MM.1S (cell line): ENCODE measurements around the gene GPATCH8.

Experiments used
- DNase-seq: peaks from one replicate; pipeline ENCODE4 v3.0.0-alpha.2; 2015
- H2AFZ ChIP-seq: fragments of 300-600 bp; sonication (generic); 2 replicates; pipeline ENCODE4 v1.6.0; 2016; ENCODE audit warnings: antibody characterized with exemption, low read length
- H3F3A ChIP-seq: fragments of 300-600 bp; sonication (generic); 2 replicates; pipeline ENCODE4 v1.6.1; 2016; ENCODE audit warnings: mild to moderate bottlenecking, antibody characterized with exemption, low read length, moderate library complexity, mixed read lengths; ENCODE audit not compliant: insufficient read depth
- H3K27ac ChIP-seq: fragments of 300-600 bp; sonication (generic); 2 replicates; pipeline ENCODE4 v1.5.1; 2016; ENCODE audit warnings: mild to moderate bottlenecking, low read length
- H3K27me3 ChIP-seq: fragments of 300-600 bp; sonication (generic); replicated peaks from 2 replicates; pipeline ENCODE4 v1.6.0; 2016; ENCODE audit warnings: low read length; ENCODE audit not compliant: insufficient read depth
- H3K36me3 ChIP-seq: fragments of 300-600 bp; sonication (generic); replicated peaks from 2 replicates; pipeline ENCODE4 v1.6.1; 2016; ENCODE audit warnings: mild to moderate bottlenecking, low read length, mixed read lengths; ENCODE audit not compliant: insufficient read depth
- H3K4me1 ChIP-seq: fragments of 300-600 bp; sonication (generic); 2 replicates; pipeline ENCODE4 v1.6.1; 2016; ENCODE audit warnings: low read length, mixed read lengths
- H3K4me2 ChIP-seq: fragments of 300-600 bp; sonication (generic); 2 replicates; pipeline ENCODE4 v1.6.0; 2016; ENCODE audit warnings: low read depth, low read length
- H3K4me3 ChIP-seq: fragments of 300-600 bp; sonication (generic); 2 replicates; pipeline ENCODE4 v1.5.1; 2016; ENCODE audit warnings: low read length, mixed read lengths
- H3K79me2 ChIP-seq: fragments of 300-600 bp; sonication (generic); 2 replicates; pipeline ENCODE4 v1.6.1; 2016; ENCODE audit warnings: mixed run types, low read length, mixed read lengths
- H3K9ac ChIP-seq: fragments of 300-600 bp; sonication (generic); 2 replicates; pipeline ENCODE4 v1.6.1; 2016; ENCODE audit warnings: low read length, mixed read lengths
- H3K9me2 ChIP-seq: fragments of 300-600 bp; sonication (generic); replicated peaks from 2 replicates; pipeline ENCODE4 v1.6.1; 2016; ENCODE audit warnings: mild to moderate bottlenecking, low read length, mixed read lengths; ENCODE audit not compliant: insufficient read depth
- H3K9me3 ChIP-seq: fragments of 300-600 bp; sonication (generic); replicated peaks from 2 replicates; pipeline ENCODE4 v1.6.1; 2016; ENCODE audit warnings: mild to moderate bottlenecking, low read length, mixed read lengths; ENCODE audit not compliant: insufficient read depth
- H4K20me1 ChIP-seq: fragments of 300-600 bp; sonication (generic); 2 replicates; pipeline ENCODE4 v1.6.1; 2016; ENCODE audit warnings: mild to moderate bottlenecking, low read length, moderate library complexity, mixed read lengths; ENCODE audit not compliant: insufficient read depth
- CTCF ChIP-seq: fragments of 300-600 bp; sonication (generic); IDR thresholded peaks from 2 replicates; pipeline ENCODE4 v1.5.1; 2016; ENCODE audit warnings: antibody characterized with exemption, low read length, mixed read lengths
- EZH2 ChIP-seq: fragments of 300-600 bp; sonication (generic); optimal IDR thresholded peaks from 2 replicates; pipeline ENCODE3; 2017; ENCODE audit warnings: low read depth, mild to moderate bottlenecking, antibody characterized with exemption, low read length, mixed read lengths
- EZH2phosphoT487 ChIP-seq: fragments of 300-600 bp; sonication (generic); IDR thresholded peaks from 2 replicates; pipeline ENCODE4 v1.6.1; 2018; ENCODE audit warnings: antibody characterized with exemption, low read length

The GPATCH8 gene

GRCh38 chr17:44351961-44352827, 151.0 kb downstream of the GPATCH8 start:
- Histone ChIP-seq H4K20me1 (no peaks in the 10 kb centered on the region), H3K9me2 (no peaks in the 10 kb centered on the region), H3K9ac (no peak overlapping the region), H3F3A (no peaks in the 10 kb centered on the region; the same call in 1 of the 2 replicates), H3K27ac (no peak overlapping the region), H3K9me3 (no peaks in the 10 kb centered on the region), H3K27me3 (no peaks in the 10 kb centered on the region), H2AFZ (no peak overlapping the region), H3K4me1 (peaks cover 14% of the 10 kb centered on the region), H3K4me2 (no peak overlapping the region), H3K79me2 (no peaks in the 10 kb centered on the region), H3K36me3 (no peaks in the 10 kb centered on the region), H3K4me3 (no peak overlapping the region)
- no peak for DNase-seq
- TF ChIP-seq EZH2: no peak
- TF ChIP-seq EZH2phosphoT487: no peak
- no peak for TF ChIP-seq CTCF

GRCh38 chr17:44351464-44351863, 151.7 kb downstream of the GPATCH8 start:
- Histone ChIP-seq H3K79me2 (no peaks in the 10 kb centered on the region), H3K4me2 (no peak overlapping the region), H4K20me1 (no peaks in the 10 kb centered on the region), H3K27me3 (no peaks in the 10 kb centered on the region), H3K4me3 (no peak overlapping the region), H3K9ac (no peak overlapping the region), H3F3A (no peaks in the 10 kb centered on the region; the same call in 1 of the 2 replicates), H3K36me3 (no peaks in the 10 kb centered on the region), H3K4me1 (peaks cover 14% of the 10 kb centered on the region), H3K9me3 (no peaks in the 10 kb centered on the region), H3K9me2 (no peaks in the 10 kb centered on the region), H2AFZ (no peak overlapping the region), H3K27ac (no peak overlapping the region)
- no peak for DNase-seq
- TF ChIP-seq EZH2phosphoT487 (no peak), EZH2 (no peak), CTCF (no peak)

- no peaks in the 10 kb centered on the region for H3K9me3 ChIP-seq
- no peak overlapping the region for H2AFZ ChIP-seq
- H3F3A ChIP-seq: no peaks in the 10 kb centered on the region; the same call in 1 of the 2 replicates
- H3K4me2 ChIP-seq: no peak overlapping the region
- H3K79me2 ChIP-seq: no peaks in the 10 kb centered on the region
- H3K27ac ChIP-seq: no peak overlapping the region
- TF ChIP-seq EZH2: no peak
- TF ChIP-seq CTCF: peak; percentile 88
- H3K36me3 ChIP-seq: no peaks in the 10 kb centered on the region
- no peaks in the 10 kb centered on the region for H3K27me3 ChIP-seq
- no peak overlapping the region for H3K4me3 ChIP-seq
- no peaks in the 10 kb centered on the region for H4K20me1 ChIP-seq
- H3K9me2 ChIP-seq: no peaks in the 10 kb centered on the region
- no peak overlapping the region for H3K9ac ChIP-seq
- peak; percentile 64 for DNase-seq
- peaks cover 18% of the 10 kb centered on the region for H3K4me1 ChIP-seq
Measured at GRCh38 chr17:44350733-44351226, 152.4 kb downstream of the GPATCH8 start.
